Measurements from ENCODE around the gene TLK1. TPM values are rescaled to one million over a fixed set of nuclear protein-coding genes. Genes with fewer than 3 reads are reported as not detected.

The TLK1 gene
- polyA plus RNA-seq, 1 experiment: 28.3 TPM

GRCh38 chr2:171089489-171089888, 71.2 kb downstream of the TLK1 start:
- no peak for DNase-seq (ENCODE audit: low read depth, low spot score)
- POLR2A ChIA-PET: no interaction called here
- Histone ChIP-seq H3K27me3 (ENCODE audit: control insufficient read depth, insufficient read depth, low read length) (no peaks in the 10 kb centered on the region), H3K9me3 (ENCODE audit: control insufficient read depth, insufficient read depth, low read length) (peaks cover 2% of the 10 kb centered on the region; the same call in 1 of the 2 replicates), H3K27ac (ENCODE audit: low read depth, low read length) (no peak overlapping the region), H3K4me3 (ENCODE audit: low read depth, low read length) (no peak overlapping the region)
- TF ChIP-seq, protein P1, sequence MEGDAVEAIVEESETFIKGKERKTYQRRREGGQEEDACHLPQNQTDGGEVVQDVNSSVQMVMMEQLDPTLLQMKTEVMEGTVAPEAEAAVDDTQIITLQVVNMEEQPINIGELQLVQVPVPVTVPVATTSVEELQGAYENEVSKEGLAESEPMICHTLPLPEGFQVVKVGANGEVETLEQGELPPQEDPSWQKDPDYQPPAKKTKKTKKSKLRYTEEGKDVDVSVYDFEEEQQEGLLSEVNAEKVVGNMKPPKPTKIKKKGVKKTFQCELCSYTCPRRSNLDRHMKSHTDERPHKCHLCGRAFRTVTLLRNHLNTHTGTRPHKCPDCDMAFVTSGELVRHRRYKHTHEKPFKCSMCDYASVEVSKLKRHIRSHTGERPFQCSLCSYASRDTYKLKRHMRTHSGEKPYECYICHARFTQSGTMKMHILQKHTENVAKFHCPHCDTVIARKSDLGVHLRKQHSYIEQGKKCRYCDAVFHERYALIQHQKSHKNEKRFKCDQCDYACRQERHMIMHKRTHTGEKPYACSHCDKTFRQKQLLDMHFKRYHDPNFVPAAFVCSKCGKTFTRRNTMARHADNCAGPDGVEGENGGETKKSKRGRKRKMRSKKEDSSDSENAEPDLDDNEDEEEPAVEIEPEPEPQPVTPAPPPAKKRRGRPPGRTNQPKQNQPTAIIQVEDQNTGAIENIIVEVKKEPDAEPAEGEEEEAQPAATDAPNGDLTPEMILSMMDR (IDR thresholded peaks at IDR 0.05; ENCODE audit: low read depth, low read length): no peak
- CTCF ChIA-PET: no interaction called here

- DNase-seq (ENCODE audit: low read depth, low spot score): no peak
- H3K4me3 ChIP-seq (ENCODE audit: low read depth, low read length): no peak overlapping the region
- TF ChIP-seq, protein P1 (IDR thresholded peaks at IDR 0.05; ENCODE audit: low read depth, low read length): no peak
- H3K27me3 ChIP-seq (ENCODE audit: control insufficient read depth, insufficient read depth, low read length): no peaks in the 10 kb centered on the region
- H3K27ac ChIP-seq (ENCODE audit: low read depth, low read length): no peak overlapping the region
- peaks cover 2% of the 10 kb centered on the region; the same call in 1 of the 2 replicates for H3K9me3 ChIP-seq (ENCODE audit: control insufficient read depth, insufficient read depth, low read length)
- CTCF ChIA-PET: interaction anchor here (1.0 to 2.9 kb wide), 12 partner anchors 9 to 66 kb away, joined by 3 to 29 read pairs (median 8); no protein-coding TSS in a partner anchor
- POLR2A ChIA-PET: no interaction called here
Observed at GRCh38 chr2:171088057-171088834, 72.4 kb downstream of the TLK1 start.

DNA sequence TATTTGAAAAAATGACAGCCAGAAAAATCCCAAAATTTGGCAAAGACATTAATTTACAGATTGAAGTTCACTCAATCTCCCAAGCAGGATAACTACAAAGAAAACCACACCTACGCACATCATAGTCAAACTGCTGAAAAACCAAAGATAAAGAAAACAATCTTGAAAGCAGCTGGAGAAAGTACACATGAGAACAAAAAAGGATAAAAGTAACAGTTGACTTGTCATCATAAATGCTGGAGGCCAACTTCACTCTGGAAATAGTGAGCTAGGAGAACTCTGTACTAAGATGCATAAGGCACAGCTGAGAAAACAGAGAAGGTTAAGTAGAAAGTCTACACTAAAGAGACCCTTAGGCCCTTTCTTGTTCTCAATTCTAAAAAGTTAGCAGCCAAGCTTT, 73.1 kb downstream of the TLK1 start:
- CTCF ChIA-PET: interaction anchor here (0.7 to 2.9 kb wide), 31 partner anchors 10 to 371 kb away, joined by 3 to 29 read pairs (median 5); no protein-coding TSS in a partner anchor
- no peak overlapping the region for H3K27ac ChIP-seq (ENCODE audit: low read depth, low read length)
- TF ChIP-seq, protein P1 (IDR thresholded peaks at IDR 0.05; ENCODE audit: low read depth, low read length): no peak

GRCh38 chr2:171086352-171087290, 74.1 kb downstream of the TLK1 start:
- no peaks in the 10 kb centered on the region; the same call in 1 of the 2 replicates for H3K9me3 ChIP-seq (ENCODE audit: control insufficient read depth, insufficient read depth, low read length)
- CTCF ChIA-PET: interaction anchor here (0.6 to 2.9 kb wide), 44 partner anchors 9 to 372 kb away, joined by 3 to 29 read pairs (median 4); no protein-coding TSS in a partner anchor
- no peak overlapping the region for H3K4me3 ChIP-seq (ENCODE audit: low read depth, low read length)
- no peaks in the 10 kb centered on the region for H3K27me3 ChIP-seq (ENCODE audit: control insufficient read depth, insufficient read depth, low read length)
- H3K27ac ChIP-seq (ENCODE audit: low read depth, low read length): no peak overlapping the region
- TF ChIP-seq, protein P1 (IDR thresholded peaks at IDR 0.05; ENCODE audit: low read depth, low read length): peak; percentile 74
- POLR2A ChIA-PET: interaction anchor here (0.7 kb wide), 1 partner anchor 57 kb away, joined by 4 read pairs; no protein-coding TSS in a partner anchor
- DNase-seq (ENCODE audit: low read depth, low spot score): peak; percentile 7

More for the DNA sequence above, 73.1 kb downstream of the TLK1 start:
- Histone ChIP-seq H3K9me3 (ENCODE audit: control insufficient read depth, insufficient read depth, low read length) (peaks cover 2% of the 10 kb centered on the region; the same call in 1 of the 2 replicates), H3K4me3 (ENCODE audit: low read depth, low read length) (no peak overlapping the region), H3K27me3 (ENCODE audit: control insufficient read depth, insufficient read depth, low read length) (no peaks in the 10 kb centered on the region)
- POLR2A ChIA-PET: interaction anchor here (0.7 kb wide), 1 partner anchor 56 kb away, joined by 4 read pairs; no protein-coding TSS in a partner anchor
- no peak for DNase-seq (ENCODE audit: low read depth, low spot score)

Measured in AG04450 (cell line).